H9 (cell line): Measurements from ENCODE around the gene CFAP45. TPM values are rescaled to one million over a fixed set of nuclear protein-coding genes. Genes with fewer than 3 reads are reported as not detected.

Experiments
- DNase-seq: peaks from one replicate; pipeline ENCODE4 v3.0.0-alpha.2; 2017
- H2AFZ ChIP-seq: one replicate; pipeline ENCODE4 v1.6.1; 2013; ENCODE audit warnings: mild to moderate bottlenecking, low read length, control low read depth, moderate library complexity
- H2AK5ac ChIP-seq: 2 replicates; pipeline ENCODE4 v1.6.1; 2013; ENCODE audit warnings: low read length, control low read depth, mixed read lengths; ENCODE audit not compliant: insufficient read length
- H2BK120ac ChIP-seq: one replicate; pipeline ENCODE4 v1.6.1; 2013; ENCODE audit warnings: low read depth, mild to moderate bottlenecking, low read length, control low read depth, inconsistent platforms; ENCODE audit not compliant: poor library complexity, severe bottlenecking
- H2BK12ac ChIP-seq: 2 replicates; pipeline ENCODE4 v1.6.1; 2013; ENCODE audit warnings: low read length, control low read depth, mixed read lengths, low read depth; ENCODE audit not compliant: insufficient read length
- H2BK15ac ChIP-seq: 2 replicates; pipeline ENCODE4 v1.6.1; 2013; ENCODE audit warnings: low read depth, low read length, control low read depth
- H2BK20ac ChIP-seq: one replicate; pipeline ENCODE4 v1.6.1; 2013; ENCODE audit warnings: low read depth, mild to moderate bottlenecking, low read length, control low read depth, inconsistent platforms; ENCODE audit not compliant: poor library complexity, severe bottlenecking
- H2BK5ac ChIP-seq: 2 replicates; pipeline ENCODE4 v1.6.1; 2013; ENCODE audit warnings: low read length, control low read depth, mixed read lengths; ENCODE audit not compliant: insufficient read length
- H3K14ac ChIP-seq: 2 replicates; pipeline ENCODE4 v1.6.1; 2013; ENCODE audit warnings: low read length, control low read depth; ENCODE audit not compliant: insufficient read depth
- H3K18ac ChIP-seq: 2 replicates; pipeline ENCODE4 v1.6.1; 2013; ENCODE audit warnings: low read depth, mild to moderate bottlenecking, mixed read lengths, low read length, control low read depth; ENCODE audit not compliant: insufficient read length
- H3K23ac ChIP-seq: 2 replicates; pipeline ENCODE4 v1.6.1; 2013; ENCODE audit warnings: low read length, control low read depth, mixed read lengths, low read depth; ENCODE audit not compliant: insufficient read length
- H3K23me2 ChIP-seq: 2 replicates; pipeline ENCODE4 v1.6.1; 2013; ENCODE audit warnings: low read depth, mild to moderate bottlenecking, mixed read lengths, low read length, control low read depth; ENCODE audit not compliant: insufficient read length, poor library complexity, severe bottlenecking
- H3K27ac ChIP-seq: 2 replicates; pipeline ENCODE4 v1.5.1; 2013; ENCODE audit warnings: low read length, control low read depth, mixed read lengths, low read depth; ENCODE audit not compliant: insufficient read length
- H3K27me3 ChIP-seq: 2 replicates; pipeline ENCODE4 v1.6.1; 2013; ENCODE audit warnings: low read length, control low read depth, inconsistent platforms; ENCODE audit not compliant: insufficient read depth
- H3K4ac ChIP-seq: 2 replicates; pipeline ENCODE4 v1.6.1; 2013; ENCODE audit warnings: low read depth, mild to moderate bottlenecking, control low read depth, inconsistent platforms, low read length, moderate library complexity
- H3K4me1 ChIP-seq: 2 replicates; pipeline ENCODE4 v1.6.1; 2013; ENCODE audit warnings: low read length, control low read depth, inconsistent platforms; ENCODE audit not compliant: insufficient read depth
- H3K4me2 ChIP-seq: 2 replicates; pipeline ENCODE4 v1.6.1; 2013; ENCODE audit warnings: low read length, control low read depth, mixed read lengths; ENCODE audit not compliant: insufficient read length, insufficient read depth
- H3K56ac ChIP-seq: 2 replicates; pipeline ENCODE4 v1.6.1; 2013; ENCODE audit warnings: low read depth, mild to moderate bottlenecking, mixed read lengths, low read length, control low read depth; ENCODE audit not compliant: insufficient read length
- H3K79me1 ChIP-seq: 2 replicates; pipeline ENCODE4 v1.6.1; 2013; ENCODE audit warnings: low read depth, mild to moderate bottlenecking, moderate library complexity, low read length, control low read depth, inconsistent platforms; ENCODE audit not compliant: insufficient read depth, poor library complexity, severe bottlenecking
- H3K79me2 ChIP-seq: 2 replicates; pipeline ENCODE4 v1.6.1; 2013; ENCODE audit warnings: low read length, control low read depth, inconsistent platforms; ENCODE audit not compliant: insufficient read depth
- H3K9ac ChIP-seq: 2 replicates; pipeline ENCODE4 v1.6.1; 2013; ENCODE audit warnings: low read length, control low read depth, mixed read lengths; ENCODE audit not compliant: insufficient read length; ENCODE audit errors: extremely low read depth
- H3K9me3 ChIP-seq: one replicate; pipeline ENCODE4 v1.6.1; 2013; ENCODE audit warnings: low read depth, low read length, inconsistent platforms; ENCODE audit not compliant: control insufficient read depth
- H3T11ph ChIP-seq: one replicate; pipeline ENCODE4 v1.6.1; 2013; ENCODE audit warnings: mild to moderate bottlenecking, low read length, control low read depth, inconsistent platforms
- H4K20me1 ChIP-seq: one replicate; pipeline ENCODE4 v1.6.1; 2013; ENCODE audit not compliant: control insufficient read depth, insufficient read length, insufficient read depth
- H4K5ac ChIP-seq: 2 replicates; pipeline ENCODE4 v1.6.1; 2013; ENCODE audit warnings: low read depth, mild to moderate bottlenecking, mixed read lengths, low read length, control low read depth; ENCODE audit not compliant: insufficient read length
- H4K8ac ChIP-seq: replicated peaks from 2 replicates; pipeline ENCODE4 v1.6.1; 2013; ENCODE audit warnings: low read length, control low read depth, mixed read lengths, low read depth; ENCODE audit not compliant: insufficient read length
- H4K91ac ChIP-seq: 2 replicates; pipeline ENCODE4 v1.6.1; 2013; ENCODE audit warnings: low read depth, mild to moderate bottlenecking, moderate library complexity, mixed read lengths, low read length, control low read depth; ENCODE audit not compliant: insufficient read length
- H3K27ac Mint-ChIP-seq, 3 experiments: 2 replicates in 2 of 3; 3 replicates in 1 of 3; pipeline ENCODE4 v1.8.0; 2020 to 2021; ENCODE audit warnings: mixed read lengths in 3 of 3, mild to moderate bottlenecking in 1 of 3, moderate library complexity in 1 of 3
- H3K27me3 Mint-ChIP-seq: 2 replicates; pipeline ENCODE4 v1.8.0; 2021; ENCODE audit warnings: low read depth, mild to moderate bottlenecking, moderate library complexity, mixed read lengths
- H3K36me3 Mint-ChIP-seq, 3 experiments: 2 replicates in 2 of 3; 3 replicates in 1 of 3; pipeline ENCODE4 v1.8.0; 2020 to 2021; ENCODE audit warnings: low read depth in 3 of 3, mixed read lengths in 3 of 3; ENCODE audit not compliant: insufficient read depth in 1 of 3
- H3K4me1 Mint-ChIP-seq, 2 experiments: 2 replicates each; pipeline ENCODE4 v1.8.0; 2020; ENCODE audit warnings: mixed read lengths in 2 of 2
- H3K4me3 Mint-ChIP-seq, 2 experiments: 2 replicates in 1 of 2; 3 replicates in 1 of 2; pipeline ENCODE4 v1.8.0; 2020 to 2021; ENCODE audit warnings: mild to moderate bottlenecking in 2 of 2, mixed read lengths in 2 of 2, moderate library complexity in 1 of 2
- H3K9me3 Mint-ChIP-seq, 2 experiments: 2 replicates in 1 of 2; 3 replicates in 1 of 2; pipeline ENCODE4 v1.8.0; 2020; ENCODE audit warnings: mild to moderate bottlenecking in 2 of 2, mixed read lengths in 2 of 2, moderate library complexity in 1 of 2
- WGBS: extraction: QIAGEN DNeasy Blood & Tissue Kit; methylation state at CpG from one replicate; pipeline ENCODE4 v1.1.7; 2013; ENCODE audit warnings: missing lambda C conversion rate, low lambda C conversion rate, mixed read lengths; ENCODE audit not compliant: insufficient read length; ENCODE audit errors: extremely low coverage; 5-methylcytosine and 5-hydroxymethylcytosine counted together
- total RNA-seq: library from RNA; stranded (reverse); gene quantifications from 2 replicates; pipeline ENCODE4 v1.2.1, GENCODE V29; 2021
- TF ChIP-seq, protein P1 (sequence below): fragments of 200-600 bp; sonication (generic); conservative IDR thresholded peaks from 3 replicates; pipeline ENCODE4 v1.8.0; 2021; ENCODE audit warnings: antibody characterized with exemption, mild to moderate bottlenecking

CFAP45 gene
- total RNA-seq, 1 experiment from 2014 or later = 0.85 TPM

DNA sequence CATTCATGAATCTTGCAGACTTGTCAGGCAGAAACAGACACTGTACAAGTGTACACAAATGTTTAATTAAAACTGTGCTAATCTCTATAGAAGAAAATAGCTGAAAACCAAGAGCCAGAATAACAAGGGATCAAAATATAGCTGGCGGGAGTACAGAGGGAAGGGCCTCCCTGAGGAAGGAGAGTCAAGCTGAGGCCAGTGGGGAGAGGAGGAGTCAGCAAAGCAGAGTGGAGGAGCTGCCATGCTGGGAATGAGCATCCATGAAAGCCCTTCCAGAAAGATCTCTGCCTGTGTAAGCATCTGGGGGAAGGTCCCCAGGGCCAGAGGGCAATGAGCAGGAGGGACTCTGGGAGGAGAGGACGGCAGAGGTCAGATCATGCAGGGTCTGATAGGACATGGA is 58.2 kb downstream of the CFAP45 start:
- Histone ChIP-seq H3K27ac (no peak overlapping the region), H4K20me1 (no peaks in the 10 kb centered on the region), H2BK120ac (no peak overlapping the region), H2AFZ (no peak overlapping the region), H3T11ph (no peak overlapping the region), H4K8ac (no peak overlapping the region), H2AK5ac (no peak overlapping the region), H2BK5ac (no peak overlapping the region), H3K23ac (no peak overlapping the region), H3K79me2 (no peaks in the 10 kb centered on the region), H3K27me3 (no peaks in the 10 kb centered on the region; the same call in 1 of the 2 replicates), H4K91ac (no peak overlapping the region), H3K18ac (no peak overlapping the region), H4K5ac (no peak overlapping the region), H2BK15ac (no peak overlapping the region), H3K14ac (no peak overlapping the region), H3K56ac (no peak overlapping the region), H3K4ac (no peak overlapping the region), H3K23me2 (no peaks in the 10 kb centered on the region), H3K4me2 (no peak overlapping the region), H3K4me1 (no peaks in the 10 kb centered on the region), H3K9ac (no peak overlapping the region), H2BK20ac (no peak overlapping the region), H3K79me1 (no peaks in the 10 kb centered on the region), H2BK12ac (no peak overlapping the region), H3K9me3 (no peaks in the 10 kb centered on the region)
- H3K4me3 Mint-ChIP-seq = no peak overlapping the region
- H3K27me3 Mint-ChIP-seq = peaks cover 15% of the 10 kb centered on the region
- no peak overlapping the region for H3K27ac Mint-ChIP-seq
- no peaks in the 10 kb centered on the region for H3K9me3 Mint-ChIP-seq
- no peaks in the 10 kb centered on the region for H3K36me3 Mint-ChIP-seq
- peaks cover 6 to 9% of the 10 kb centered on the region in 2 experiments; a peak in 3 of 4 replicates for H3K4me1 Mint-ChIP-seq
- TF ChIP-seq, protein P1, sequence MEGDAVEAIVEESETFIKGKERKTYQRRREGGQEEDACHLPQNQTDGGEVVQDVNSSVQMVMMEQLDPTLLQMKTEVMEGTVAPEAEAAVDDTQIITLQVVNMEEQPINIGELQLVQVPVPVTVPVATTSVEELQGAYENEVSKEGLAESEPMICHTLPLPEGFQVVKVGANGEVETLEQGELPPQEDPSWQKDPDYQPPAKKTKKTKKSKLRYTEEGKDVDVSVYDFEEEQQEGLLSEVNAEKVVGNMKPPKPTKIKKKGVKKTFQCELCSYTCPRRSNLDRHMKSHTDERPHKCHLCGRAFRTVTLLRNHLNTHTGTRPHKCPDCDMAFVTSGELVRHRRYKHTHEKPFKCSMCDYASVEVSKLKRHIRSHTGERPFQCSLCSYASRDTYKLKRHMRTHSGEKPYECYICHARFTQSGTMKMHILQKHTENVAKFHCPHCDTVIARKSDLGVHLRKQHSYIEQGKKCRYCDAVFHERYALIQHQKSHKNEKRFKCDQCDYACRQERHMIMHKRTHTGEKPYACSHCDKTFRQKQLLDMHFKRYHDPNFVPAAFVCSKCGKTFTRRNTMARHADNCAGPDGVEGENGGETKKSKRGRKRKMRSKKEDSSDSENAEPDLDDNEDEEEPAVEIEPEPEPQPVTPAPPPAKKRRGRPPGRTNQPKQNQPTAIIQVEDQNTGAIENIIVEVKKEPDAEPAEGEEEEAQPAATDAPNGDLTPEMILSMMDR = no peak
- no CpG with 5 or more reads among the region's 2 CpGs for WGBS
- DNase-seq = no peak
